Mucosa of rectum (tissue), 2 donors: ENCODE measurements around the gene RPS26.

Experiments used
- H3K27ac ChIP-seq, 2 donors: one replicate each; pipeline ENCODE4 v1.7.0; 2013; ENCODE audit warnings: inconsistent platforms in 2 of 2, low read depth in 2 of 2, low read length in 2 of 2
- H3K27me3 ChIP-seq, 2 donors: one replicate each; pipeline ENCODE4 v1.7.0; 2013; ENCODE audit warnings: low read length in 2 of 2; ENCODE audit not compliant: control insufficient read depth in 2 of 2, insufficient read depth in 2 of 2
- H3K36me3 ChIP-seq, 2 donors: one replicate each; pipeline ENCODE4 v1.7.0; 2013; ENCODE audit warnings: low read length in 2 of 2; ENCODE audit not compliant: control insufficient read depth in 2 of 2, insufficient read depth in 2 of 2
- H3K4me1 ChIP-seq, 2 donors: one replicate each; pipeline ENCODE4 v1.7.0; 2013; ENCODE audit warnings: low read length in 2 of 2, mild to moderate bottlenecking in 1 of 2; ENCODE audit not compliant: control insufficient read depth in 2 of 2, insufficient read depth in 2 of 2
- H3K4me3 ChIP-seq, 2 donors: one replicate each; pipeline ENCODE4 v1.7.0; 2013; ENCODE audit warnings: low read length in 2 of 2
- H3K9ac ChIP-seq, 2 donors: one replicate each; pipeline ENCODE4 v1.7.0; 2013; ENCODE audit warnings: low read length in 2 of 2, low read depth in 1 of 2, mild to moderate bottlenecking in 1 of 2
- H3K9me3 ChIP-seq, 2 donors: one replicate each; pipeline ENCODE4 v1.7.0; 2013; ENCODE audit warnings: low read length in 2 of 2; ENCODE audit not compliant: control insufficient read depth in 2 of 2
- donor health status: healthy.
- donor health status: Normal muscosa, but diverticular disease.

The RPS26 gene

GRCh38 chr12:56084958-56085543, 43.3 kb downstream of the RPS26 start:
- Histone ChIP-seq H3K4me3 (no peak overlapping the region), H3K4me1 (peaks cover 30 to 47% of the 10 kb centered on the region in 2 donors), H3K27ac (peak overlapping the region; percentile 10 to 24), H3K9ac (no peak overlapping the region), H3K9me3 (no peaks in the 10 kb centered on the region), H3K27me3 (no peaks in the 10 kb centered on the region), H3K36me3 (peaks cover 36 to 38% of the 10 kb centered on the region in 2 donors)

- Histone ChIP-seq H3K27ac (peak overlapping the region; percentile 76 to 79), H3K4me1 (peaks cover 26 to 43% of the 10 kb centered on the region in 2 donors), H3K27me3 (no peaks in the 10 kb centered on the region), H3K9ac (no peak overlapping the region), H3K36me3 (peaks cover 38 to 41% of the 10 kb centered on the region in 2 donors), H3K4me3 (no peak overlapping the region), H3K9me3 (no peaks in the 10 kb centered on the region)
Observed at GRCh38 chr12:56086096-56086495, 44.4 kb downstream of the RPS26 start.

- Histone ChIP-seq H3K27ac (peak overlapping the region; percentile 76 to 79), H3K9ac (peak overlapping the region in 1 of 2 donors; percentile 7), H3K36me3 (peaks cover 41 to 44% of the 10 kb centered on the region in 2 donors)
Observed at GRCh38 chr12:56086608-56087007, 44.9 kb downstream of the RPS26 start.

GRCh38 chr12:56087220-56087619, 45.5 kb downstream of the RPS26 start:
- Histone ChIP-seq H3K27me3 (no peaks in the 10 kb centered on the region), H3K9ac (peak overlapping the region in 1 of 2 donors; percentile 41), H3K4me1 (peaks cover 22 to 38% of the 10 kb centered on the region in 2 donors), H3K27ac (peak overlapping the region; percentile 76 to 79), H3K9me3 (no peaks in the 10 kb centered on the region), H3K4me3 (peak overlapping the region; percentile 11 to 37), H3K36me3 (peaks cover 43 to 44% of the 10 kb centered on the region in 2 donors)

More at GRCh38 chr12:56086608-56087007, 44.9 kb downstream of the RPS26 start:
- H3K27me3 ChIP-seq = no peaks in the 10 kb centered on the region
- no peaks in the 10 kb centered on the region for H3K9me3 ChIP-seq
- no peak overlapping the region for H3K4me3 ChIP-seq
- H3K4me1 ChIP-seq = peaks cover 22 to 40% of the 10 kb centered on the region in 2 donors
